Neural progenitor cell (in vitro differentiated cells): ENCODE results near the gene TAF5.

Experiments used
- EZH2 ChIP-seq: fragments of 200-600 bp; sonication (generic); IDR thresholded peaks from 2 replicates; pipeline ENCODE4 v1.6.1; 2017; ENCODE audit warnings: antibody characterized with exemption, mild to moderate bottlenecking, moderate library complexity
- TF ChIP-seq, protein P1 (sequence below): fragments of 200-600 bp; sonication (generic); IDR thresholded peaks from 2 replicates; pipeline ENCODE4 v1.5.1; 2017; ENCODE audit warnings: antibody characterized with exemption, mild to moderate bottlenecking

DNA sequence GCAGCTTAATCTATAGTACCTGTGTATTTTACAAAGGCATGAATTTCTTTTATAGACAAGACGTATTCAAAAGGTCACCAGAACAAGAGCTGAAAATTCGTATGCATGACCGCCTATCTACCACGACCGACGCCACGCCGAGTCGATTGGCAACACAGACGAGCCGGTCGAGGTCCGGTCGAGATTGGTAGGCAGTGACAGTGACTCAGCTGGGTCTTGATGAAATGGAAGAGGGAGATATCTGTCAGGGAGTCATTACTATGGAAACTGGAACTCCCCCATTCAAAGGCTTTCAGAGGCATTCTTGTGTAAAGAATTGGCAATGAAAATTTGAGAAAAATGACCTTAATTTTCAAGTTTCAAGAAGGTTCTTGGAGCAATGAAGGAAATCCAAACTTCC, 26.4 kb downstream of the TAF5 start:
- TF ChIP-seq, protein P1, sequence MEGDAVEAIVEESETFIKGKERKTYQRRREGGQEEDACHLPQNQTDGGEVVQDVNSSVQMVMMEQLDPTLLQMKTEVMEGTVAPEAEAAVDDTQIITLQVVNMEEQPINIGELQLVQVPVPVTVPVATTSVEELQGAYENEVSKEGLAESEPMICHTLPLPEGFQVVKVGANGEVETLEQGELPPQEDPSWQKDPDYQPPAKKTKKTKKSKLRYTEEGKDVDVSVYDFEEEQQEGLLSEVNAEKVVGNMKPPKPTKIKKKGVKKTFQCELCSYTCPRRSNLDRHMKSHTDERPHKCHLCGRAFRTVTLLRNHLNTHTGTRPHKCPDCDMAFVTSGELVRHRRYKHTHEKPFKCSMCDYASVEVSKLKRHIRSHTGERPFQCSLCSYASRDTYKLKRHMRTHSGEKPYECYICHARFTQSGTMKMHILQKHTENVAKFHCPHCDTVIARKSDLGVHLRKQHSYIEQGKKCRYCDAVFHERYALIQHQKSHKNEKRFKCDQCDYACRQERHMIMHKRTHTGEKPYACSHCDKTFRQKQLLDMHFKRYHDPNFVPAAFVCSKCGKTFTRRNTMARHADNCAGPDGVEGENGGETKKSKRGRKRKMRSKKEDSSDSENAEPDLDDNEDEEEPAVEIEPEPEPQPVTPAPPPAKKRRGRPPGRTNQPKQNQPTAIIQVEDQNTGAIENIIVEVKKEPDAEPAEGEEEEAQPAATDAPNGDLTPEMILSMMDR = no peak
- no peak for TF ChIP-seq EZH2
